CD4-positive, alpha-beta T cell treated with Interleukin-21 for 1 hour (primary cell): Measurements from ENCODE around the gene SYNJ2.

Experiments
- DNase-seq: peaks from one replicate; pipeline ENCODE4 v3.0.0-alpha.2; 2020

The SYNJ2 gene

GRCh38 chr6:157982102-157982562, 469 bp downstream of the SYNJ2 start:
- DNase-seq = peak; percentile 28

DNA sequence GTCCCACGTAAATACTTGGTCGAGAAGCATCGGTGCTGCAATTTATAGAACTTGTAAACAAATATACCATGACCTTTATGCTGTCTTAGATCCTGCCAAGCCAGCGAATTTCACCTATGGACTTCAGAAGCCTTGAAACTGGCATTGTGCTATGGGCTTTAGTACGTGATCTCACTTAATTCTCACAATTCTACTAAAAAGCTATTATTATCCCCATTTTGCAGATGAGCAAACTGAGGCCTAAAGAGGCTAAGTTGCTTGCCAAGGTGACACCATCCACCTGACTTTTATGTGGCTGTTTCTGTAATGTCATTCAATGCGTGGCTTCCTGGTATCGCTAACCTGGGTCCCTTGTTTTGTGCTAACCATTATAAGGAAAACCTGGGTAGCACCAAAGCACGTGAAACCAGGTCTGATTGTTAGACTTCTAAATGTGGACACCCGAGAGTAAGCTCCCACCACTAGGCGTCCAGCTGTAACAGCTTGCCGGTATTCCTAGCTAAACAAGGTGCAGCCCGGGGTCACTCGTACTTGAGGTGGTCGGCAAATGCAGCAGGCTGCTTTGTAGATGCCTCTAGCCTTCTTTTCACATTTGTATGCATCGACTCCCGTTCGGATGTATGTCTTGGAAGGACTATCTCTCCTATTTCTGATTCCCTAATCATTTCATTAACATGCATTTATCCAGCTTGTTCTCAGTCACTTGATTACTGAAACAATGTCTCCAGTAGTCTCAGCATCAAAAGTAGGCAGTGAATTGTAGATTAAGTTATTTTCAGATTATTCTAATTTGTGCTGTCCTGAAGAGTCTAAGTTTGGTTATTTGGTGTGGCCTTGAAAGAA, 1.1 kb downstream of the SYNJ2 start:
- peak; percentile 22 for DNase-seq

GRCh38 chr6:157983406-157984119, 1.9 kb downstream of the SYNJ2 start:
- peak; percentile 15 for DNase-seq

DNA sequence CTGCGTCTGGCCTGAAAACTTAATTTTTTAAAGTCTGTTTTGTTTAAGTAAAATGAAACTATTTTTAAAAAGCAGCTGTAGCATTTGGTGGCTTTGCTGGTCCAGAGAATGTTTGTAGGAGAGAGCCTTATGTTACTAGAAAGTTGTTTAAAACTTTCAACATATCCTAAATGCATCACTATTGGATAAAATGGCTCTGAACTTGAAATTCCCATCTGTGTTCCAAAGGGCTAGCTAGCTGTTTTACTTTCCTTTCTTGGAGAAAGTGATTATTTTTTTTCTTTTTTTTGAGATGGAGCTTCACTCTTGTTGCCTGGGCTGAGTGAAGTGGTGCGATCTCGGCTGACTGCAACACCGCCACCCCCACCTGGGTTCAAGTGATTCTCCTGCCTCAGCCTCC, 2.5 kb downstream of the SYNJ2 start:
- no peak for DNase-seq

- DNase-seq = no peak
Observed at GRCh38 chr6:157984686-157985225, 3.1 kb downstream of the SYNJ2 start.

DNA sequence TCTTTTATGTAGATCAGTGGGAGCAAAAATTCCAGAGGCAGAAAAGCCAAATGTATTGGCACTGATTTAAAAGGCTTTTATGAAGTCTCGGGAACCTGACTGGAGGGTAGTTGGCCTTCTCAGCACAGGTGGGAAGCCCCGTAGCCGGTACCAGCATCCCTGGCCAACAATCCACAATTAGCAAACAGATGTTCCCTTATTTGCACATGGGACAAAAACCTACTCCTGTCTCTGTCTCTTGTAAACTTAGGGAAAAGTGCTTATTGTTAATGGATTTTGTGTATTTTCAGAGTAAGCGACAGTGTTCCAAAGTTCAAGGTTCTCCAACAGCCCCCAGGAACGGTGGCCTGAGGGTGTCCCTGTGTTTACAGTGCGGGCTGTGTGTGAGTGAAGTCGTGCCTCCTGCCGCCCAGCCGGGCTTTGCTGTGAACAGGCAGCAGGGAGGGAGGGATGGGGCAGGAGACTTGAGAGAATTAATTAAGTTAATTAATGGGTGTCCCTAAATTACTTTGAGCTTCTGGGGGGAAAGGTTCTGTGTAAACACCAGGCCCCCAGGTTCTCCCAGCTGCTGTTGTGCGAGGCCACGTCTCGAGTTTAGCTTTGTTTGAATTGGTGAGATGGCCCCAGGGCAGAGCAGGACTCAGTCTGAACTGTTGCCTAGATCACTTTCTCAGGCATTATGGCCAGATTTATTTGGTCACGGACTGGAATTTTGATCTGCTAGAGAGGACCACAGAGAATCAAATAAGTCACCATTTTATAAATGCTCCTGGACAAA, 3.9 kb downstream of the SYNJ2 start:
- no peak for DNase-seq

DNA sequence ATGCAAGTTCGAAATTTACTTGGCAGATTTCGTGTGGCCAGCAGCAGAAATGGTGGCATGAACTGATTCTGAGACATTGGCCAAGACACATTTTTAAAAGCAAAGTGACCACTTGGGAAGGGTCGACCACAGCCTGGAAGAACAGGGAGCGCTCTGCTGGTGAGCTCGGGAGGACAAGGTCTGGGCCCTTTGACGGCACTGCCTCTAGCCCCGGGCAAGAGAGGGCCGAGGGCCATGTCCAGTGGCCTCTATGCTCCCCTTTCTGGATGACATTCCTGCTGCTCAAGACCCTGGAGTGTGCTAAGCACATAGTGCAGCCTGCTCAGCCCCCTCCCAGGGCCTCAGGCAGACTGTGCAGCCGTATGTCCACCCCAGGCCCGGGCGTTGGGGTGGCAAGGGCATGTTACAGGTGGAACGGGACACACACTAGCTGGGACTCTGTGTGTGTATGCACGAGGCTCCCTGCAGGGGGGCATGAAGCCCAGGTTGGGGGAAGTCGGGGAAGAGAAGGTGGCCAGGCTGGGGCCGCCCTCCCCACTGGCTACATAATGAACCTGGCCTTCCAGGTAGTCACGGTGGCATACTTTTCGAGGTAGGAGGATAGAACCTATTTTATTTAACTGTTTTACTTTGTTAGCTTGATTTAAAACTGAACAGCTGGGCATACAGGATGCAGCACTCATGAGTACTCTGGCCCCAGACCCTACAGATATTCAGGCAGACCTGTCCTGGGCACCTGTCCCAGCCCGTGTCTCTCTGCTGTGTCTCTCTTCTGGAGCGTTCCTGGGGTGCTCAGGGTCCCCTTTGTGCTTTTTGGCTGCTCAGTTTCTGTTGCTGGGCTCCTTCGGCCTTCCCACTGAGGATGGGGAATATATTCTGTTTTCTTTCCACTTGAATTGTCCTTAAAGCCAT, 6.4 kb downstream of the SYNJ2 start:
- DNase-seq = no peak

DNA sequence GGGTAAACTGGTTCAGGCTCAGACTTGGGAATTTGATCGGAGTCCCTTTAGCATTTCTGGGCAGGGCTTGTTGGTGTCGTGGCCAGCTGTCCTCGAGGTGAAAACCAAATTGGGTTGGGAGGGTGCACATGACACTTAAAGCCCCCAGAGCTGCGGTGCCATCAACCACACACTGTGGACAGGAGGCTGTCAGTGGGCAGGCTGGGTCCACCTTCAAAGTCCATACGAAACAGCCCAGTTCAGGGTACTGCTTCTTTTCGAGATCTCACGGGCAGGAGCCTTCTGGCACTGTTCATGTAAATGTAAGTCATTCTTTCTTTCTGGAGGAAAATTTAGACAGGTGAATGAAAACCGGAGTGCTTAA, 7.0 kb downstream of the SYNJ2 start:
- DNase-seq = no peak

- no peak for DNase-seq
Observed at GRCh38 chr6:157989541-157990289, 8.1 kb downstream of the SYNJ2 start.

DNA sequence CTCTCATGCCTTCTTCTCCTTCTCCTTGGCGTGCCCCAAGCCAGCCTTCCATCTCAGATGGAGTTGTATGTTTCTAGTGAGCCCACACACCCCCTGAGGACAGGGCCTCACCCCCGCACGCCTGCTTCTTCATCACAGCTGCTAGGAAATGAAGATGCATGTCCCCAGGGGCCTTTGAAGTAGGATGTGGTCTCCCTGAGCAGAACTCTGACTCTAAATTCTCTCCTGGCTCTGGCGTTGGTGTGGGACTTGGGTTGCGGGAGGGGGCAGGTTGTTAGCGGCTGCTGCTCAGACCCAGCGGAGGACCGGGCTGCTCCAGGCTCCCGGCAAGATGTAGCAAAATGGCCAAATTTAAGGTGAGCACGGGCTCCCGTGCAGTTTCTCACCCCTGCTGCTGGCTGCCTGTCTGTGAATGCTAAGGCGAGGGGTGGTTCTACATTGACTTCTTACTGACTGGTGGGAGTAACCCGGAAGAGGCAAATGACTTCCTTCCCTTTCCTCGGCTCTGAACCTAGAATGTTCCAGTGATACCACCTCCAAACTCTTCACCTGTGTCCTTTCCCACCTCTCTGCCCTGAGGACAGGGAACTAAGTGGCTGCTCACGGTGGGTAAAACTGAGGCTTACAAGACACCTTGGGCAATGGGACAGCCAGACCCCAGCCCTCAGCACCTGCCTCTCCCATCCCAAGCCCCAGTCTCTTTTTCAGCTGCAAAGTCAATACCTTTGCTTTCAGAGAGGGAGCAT, 8.8 kb downstream of the SYNJ2 start:
- no peak for DNase-seq

- no peak for DNase-seq
Observed at GRCh38 chr6:157991067-157991432, 9.4 kb downstream of the SYNJ2 start.

DNA sequence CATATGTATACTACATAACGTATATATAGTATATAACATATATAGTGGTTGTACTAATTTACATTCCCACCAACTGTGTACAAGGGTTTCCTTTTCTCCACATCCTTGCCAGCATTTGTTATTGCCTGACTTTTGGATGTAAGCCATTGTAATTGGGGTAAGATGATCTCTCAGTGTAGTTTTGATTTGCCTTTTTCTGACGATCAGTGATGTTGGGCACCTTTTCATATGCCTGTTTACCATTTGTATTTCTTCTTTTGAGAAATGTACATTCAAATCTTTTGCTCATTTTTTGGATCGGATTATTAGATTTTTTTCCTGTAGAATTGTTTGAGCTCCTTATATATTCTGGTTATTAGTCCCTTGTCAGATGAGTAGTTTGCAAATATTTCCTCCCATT, 11.4 kb downstream of the SYNJ2 start:
- DNase-seq = no peak

- DNase-seq = no peak
Observed at GRCh38 chr6:157994125-157994795, 12.6 kb downstream of the SYNJ2 start.

DNA sequence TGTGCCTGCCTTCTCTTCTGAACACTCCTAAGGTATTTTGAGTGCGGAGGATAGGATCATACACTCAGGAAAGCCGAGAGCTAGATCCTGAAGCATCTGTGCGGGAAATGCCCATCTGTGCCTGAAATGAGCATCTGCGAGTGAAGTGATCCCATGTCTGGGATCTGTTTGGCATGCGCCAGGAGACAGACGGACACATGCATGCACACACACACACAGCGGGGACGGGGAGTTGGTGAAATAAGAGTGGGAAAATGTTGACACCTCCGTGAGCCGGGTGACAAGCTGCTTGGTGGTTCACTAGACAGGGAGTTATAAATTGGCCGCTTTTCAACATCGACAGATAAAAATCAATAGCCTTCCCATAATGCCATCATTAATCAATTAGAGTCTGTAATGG, 13.8 kb downstream of the SYNJ2 start:
- no peak for DNase-seq

DNA sequence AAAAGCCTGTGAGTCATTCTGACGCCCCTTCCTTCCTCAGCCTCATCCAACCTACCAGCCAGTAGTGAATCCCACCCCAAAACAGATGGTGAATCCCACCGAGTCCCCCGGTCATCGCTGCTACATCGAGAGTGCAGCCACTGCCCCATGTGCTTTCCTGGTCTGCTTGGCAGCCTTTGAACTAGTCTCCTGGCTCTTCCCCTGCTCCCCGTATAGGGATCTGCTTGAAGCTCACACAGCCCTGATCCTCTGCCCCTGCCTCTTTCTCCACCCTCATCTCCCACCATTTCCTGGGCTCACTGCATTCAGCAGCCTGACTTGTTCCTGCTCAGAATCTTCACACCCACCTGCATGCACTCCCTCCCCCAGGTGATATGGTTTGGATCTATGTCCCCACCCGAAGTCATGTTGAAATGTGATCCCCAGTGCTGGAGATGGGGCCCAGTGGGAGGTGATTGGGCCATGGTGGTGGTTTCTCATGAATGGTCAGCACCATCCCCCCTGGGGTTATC, 14.6 kb downstream of the SYNJ2 start:
- DNase-seq = no peak

GRCh38 chr6:157996918-157997702, 15.4 kb downstream of the SYNJ2 start:
- DNase-seq = no peak

DNA sequence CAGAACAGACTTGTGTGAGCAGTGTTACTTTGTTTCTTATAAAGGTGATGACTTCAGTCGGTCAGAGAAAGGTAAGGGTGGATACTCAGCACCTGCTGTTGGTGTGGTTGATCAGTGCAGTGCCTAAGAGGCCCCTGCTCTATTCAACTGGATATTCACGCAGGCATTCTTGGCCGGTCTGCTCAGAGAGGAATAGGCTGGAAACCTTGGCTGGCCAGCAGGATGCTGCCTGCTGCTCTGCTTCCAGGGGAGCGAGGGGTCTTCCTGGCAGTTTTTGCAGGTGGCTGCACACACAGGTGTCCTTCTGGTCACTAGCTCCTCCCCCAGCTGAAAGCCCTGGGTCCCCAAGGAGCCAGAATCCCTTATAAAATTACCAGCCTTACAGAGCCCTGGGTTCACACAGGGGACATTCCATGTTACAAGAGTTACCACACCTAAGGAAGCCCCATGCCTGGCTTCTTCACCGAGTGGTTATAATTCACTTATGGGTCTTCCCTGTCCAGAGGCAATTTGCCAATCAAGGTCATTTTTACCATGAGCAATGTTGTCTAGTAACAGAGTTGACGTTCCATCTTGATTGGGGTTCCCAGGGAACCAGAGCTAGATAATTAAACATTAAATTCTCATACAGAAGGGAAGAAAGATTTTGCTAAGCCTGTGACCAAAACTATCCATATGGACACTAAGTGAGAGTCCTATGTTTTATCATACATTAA, 16.4 kb downstream of the SYNJ2 start:
- DNase-seq = no peak

- no peak for DNase-seq
Observed at GRCh38 chr6:157998707-157999167, 17.1 kb downstream of the SYNJ2 start.
